Stimulated activated CD4-positive, alpha-beta T cell treated with anti-CD3 and anti-CD28 coated beads, Interleukin-2, amount 100 ng/mL, for 48 hours (primary cell): ENCODE measurements around the gene ITPK1.

Experiments
- DNase-seq, 2 donors: peaks; one replicate each; pipeline ENCODE4 v3.0.0-alpha.2; 2020

The ITPK1 gene

DNA sequence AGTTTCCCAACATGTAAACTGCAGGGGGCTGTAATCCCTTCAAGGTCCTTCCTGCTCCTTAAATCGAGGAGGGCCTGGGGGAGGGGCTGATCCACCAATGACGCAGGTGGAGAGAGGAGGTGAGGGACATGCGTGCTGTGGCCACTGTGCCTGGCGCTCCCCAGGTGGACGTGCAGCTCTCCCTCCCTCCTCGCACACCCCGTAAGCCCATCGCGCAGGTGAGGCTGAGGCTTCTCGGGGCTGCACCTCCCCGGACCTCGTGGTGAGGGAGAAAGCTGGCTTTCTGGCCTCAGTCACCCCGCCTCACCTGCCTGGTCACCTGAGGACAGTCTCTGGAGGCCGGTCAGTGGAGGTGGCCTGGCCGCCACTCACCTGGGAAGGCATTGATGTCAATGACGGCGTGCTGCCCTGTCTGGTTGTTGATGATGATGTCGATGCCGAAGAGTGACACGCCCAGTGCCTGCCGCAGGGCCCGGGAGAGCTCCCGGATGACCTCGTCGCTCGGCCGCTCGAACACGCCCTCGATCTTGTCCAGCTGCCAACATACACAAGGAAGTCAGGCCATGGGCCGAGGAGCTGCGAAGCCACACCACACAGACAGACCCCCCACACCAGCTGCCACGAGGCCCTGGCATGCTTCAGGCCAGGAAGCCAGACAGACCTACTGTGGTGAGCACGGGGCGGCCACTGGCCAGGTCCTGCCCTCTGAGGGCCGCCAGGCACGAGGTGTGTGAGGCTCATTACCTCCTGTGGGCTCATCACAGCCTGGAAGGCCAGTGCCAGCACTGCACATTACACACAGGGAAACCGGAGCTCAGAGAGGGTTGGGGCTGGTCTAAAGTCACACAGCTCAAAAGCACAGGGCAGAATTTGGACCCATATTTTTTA lies 169.5 kb downstream of the ITPK1 start:
- no peak for DNase-seq

DNA sequence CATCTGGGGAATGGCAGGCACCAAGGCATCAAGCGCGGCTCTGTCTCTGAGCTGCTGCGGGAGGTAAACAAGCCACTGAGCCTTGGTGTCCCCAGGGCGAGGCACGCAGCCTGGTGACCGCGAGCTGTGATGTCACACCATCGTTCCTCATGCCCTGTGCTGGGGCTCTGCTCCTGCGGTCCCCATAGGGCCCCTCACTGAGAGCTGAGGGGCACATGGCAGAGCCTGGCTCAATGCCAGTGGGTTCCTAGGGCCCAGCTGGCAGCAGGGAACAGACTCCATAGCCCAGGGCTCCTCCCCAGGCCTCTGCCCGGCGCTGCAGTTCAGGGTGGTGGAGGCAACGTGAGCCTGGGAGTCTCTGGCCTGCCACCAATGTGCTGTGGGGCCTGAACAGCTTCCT lies 170.2 kb downstream of the ITPK1 start:
- no peak for DNase-seq

DNA sequence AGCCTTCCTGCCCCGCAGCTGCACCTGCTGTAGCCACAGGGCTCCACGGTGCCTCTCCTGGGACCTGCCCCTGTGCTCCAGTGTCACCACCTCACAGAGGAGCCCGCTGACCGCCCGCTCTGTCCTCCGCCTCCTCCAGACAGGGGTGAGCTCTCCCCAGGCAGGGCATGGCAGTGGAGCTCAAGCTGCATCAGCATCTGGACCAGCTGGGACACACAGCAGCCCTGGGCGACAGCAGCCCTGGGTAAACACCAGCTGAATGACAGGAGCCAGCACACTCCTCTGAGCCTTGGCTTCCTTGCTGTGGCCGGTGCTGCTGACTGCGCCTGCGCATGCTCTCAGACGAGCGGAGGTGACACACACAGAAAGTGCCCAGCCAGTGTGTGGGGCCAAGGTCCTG lies 170.7 kb downstream of the ITPK1 start:
- DNase-seq, result no peak

DNA sequence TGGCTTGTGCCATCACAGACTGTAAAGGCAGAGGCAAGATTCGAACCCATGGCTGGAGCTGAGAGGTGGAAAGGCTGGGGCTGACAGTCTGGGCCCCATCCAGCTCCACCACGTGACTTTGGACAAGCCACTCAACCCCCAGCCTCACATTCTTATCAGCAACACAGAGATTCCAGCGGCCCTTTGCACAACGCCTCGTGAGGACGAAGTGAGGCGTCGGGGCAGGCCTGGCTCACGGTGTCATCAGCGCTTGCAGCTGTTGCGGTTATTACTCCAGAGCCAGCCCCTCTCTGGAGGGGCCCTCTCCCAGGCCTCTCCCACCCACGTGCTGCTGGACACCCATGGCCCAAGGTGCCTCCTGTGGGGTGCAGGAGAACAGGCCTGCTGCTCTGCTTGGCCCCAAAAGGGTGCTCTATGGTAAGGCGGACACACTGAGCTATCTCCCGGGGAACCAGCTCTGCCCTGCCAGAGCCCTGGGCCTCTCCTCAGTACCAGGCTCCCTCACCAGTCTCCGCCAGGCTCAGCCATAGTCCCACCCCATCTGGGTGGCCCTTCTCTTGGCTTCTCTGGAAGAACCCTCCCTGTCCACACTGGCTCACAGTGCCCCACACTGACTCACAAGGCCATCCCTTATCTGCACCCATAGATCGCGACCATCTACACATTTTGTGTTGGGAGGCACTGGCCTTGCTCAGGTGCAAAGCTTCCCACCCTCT lies 171.7 kb downstream of the ITPK1 start:
- no peak for DNase-seq

DNA sequence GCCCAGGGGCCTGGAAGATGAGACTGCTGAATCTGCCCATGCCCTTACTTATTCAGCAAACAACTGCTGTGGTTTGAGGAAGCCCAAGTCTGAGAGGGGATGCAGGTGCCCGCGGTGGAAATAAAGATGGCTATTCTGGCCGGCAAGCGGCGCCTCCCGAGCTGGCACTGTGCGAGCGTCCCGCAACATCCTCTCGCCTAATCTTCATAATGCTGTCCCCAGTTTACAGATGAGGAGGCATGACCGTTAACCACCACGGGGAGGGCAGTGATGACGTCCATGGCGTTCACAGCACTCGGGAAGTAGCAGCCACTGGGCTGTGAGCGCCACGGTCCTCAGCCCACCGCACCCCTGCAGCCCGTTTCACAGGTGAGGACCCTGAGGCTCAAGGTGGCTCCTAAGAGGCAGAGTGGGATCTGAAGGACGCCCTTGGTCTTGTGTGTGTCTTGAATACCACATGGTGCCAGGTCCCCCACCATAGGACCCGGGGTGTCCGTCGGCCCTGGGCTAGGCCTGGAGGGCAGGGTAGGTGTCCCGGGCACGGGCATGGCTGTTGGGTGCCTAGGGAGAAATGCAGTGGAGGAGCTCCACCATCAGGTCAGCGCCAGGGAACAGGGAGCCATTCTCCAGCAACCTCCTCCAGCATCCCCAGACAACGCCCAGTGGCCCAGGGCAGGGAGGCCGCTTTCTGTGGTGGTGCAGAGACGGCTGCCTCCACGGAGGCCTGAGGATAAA lies 172.6 kb downstream of the ITPK1 start:
- no peak for DNase-seq

DNA sequence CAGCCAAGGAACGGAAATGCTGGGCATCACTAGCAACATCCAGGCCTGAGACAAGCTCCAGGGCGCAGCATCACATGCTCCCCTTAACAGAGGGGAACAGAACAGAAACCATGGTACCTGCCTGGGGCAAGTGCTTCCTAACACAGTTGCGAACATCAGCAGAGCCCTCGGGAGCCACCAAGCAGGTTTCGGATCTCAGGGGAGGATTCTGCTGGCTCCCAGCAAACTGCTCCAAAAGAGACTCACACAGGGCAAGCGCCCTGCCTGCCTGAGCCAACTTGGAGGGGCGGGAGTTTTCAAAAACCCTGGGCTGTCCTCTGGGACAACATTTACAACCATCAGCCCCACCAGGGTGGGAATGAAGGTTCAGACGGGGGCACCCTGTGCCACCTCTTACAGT lies 173.1 kb downstream of the ITPK1 start:
- DNase-seq, result no peak

DNA sequence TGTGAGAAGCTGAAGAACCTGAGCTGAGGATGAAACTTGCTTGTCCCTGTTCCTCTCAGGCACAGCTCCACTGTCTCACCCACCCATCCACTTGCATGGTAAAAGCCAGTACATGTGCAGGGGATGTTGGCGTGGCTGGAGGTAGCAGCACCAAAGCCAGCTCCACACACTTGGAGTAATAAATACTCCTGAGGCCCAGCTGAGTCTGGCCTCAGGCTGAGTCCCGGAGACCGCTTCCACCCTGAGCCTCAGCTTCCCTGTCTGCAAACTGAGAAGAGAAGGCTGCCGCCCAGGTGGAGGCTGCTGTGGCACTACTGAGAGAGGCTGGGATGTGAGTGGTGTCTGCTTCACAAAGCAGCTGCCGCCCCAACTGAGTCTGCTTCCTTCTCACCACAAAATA lies 173.6 kb downstream of the ITPK1 start:
- DNase-seq, result no peak

DNA sequence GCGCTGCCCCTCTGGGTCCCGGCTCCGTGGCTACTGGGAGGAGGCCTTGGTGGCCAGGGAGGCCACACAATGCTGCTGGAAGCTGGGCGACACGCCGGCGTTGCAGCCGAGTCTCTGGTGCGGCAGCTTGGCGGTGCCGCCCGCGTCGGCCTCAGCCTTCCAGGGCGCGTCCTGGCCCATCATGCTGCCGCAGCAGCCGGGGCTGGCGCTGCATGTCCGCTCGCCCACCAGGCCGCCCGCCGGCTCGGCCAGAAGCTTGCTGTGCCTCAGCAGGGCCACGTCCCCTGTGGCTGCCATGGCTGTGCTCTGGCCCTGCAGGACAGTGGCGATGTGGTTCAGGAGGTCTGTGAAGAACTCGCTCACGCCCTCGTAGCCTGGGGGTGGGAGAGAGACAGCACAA lies 174.2 kb downstream of the ITPK1 start:
- no peak for DNase-seq

DNA sequence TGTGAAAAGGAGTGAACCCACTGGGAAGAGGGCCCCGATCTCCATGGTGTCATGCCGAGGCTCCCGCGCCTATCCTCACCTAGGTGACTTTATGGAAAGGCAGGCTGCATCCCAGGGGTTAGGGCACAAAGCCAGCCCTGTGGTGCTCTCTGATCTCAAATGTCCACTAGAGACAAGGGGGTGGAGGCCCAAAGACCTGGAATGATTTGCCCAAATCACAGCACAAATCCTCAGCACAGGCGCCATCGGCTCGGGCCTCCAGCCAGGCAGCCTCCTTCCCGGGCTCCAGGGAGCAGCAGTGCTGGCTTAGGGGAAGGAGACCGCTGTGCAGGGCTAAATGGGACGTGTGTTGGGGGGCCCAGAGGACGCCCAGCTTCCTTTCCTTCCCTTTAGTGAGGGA lies 175.2 kb downstream of the ITPK1 start:
- no peak for DNase-seq

DNA sequence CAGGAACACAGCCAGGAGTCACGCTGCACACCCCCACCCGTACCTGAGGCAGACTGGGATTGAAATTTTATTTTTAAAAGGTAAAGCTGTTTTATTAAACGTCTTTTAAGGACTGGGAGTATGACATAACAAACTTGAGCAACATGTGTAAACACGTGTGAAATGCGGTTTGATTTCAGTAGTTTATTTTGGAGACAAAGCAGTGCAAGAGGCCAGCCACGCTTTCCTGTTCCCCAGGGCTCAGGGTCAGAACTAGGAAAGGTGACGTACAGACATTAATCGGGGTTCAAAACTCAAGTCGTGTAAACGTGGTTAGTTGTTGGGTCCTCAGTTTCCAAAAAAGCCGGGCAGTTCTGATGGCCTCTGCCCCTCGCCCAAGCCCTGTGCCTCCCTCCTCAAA lies 176.0 kb downstream of the ITPK1 start:
- no peak for DNase-seq

DNA sequence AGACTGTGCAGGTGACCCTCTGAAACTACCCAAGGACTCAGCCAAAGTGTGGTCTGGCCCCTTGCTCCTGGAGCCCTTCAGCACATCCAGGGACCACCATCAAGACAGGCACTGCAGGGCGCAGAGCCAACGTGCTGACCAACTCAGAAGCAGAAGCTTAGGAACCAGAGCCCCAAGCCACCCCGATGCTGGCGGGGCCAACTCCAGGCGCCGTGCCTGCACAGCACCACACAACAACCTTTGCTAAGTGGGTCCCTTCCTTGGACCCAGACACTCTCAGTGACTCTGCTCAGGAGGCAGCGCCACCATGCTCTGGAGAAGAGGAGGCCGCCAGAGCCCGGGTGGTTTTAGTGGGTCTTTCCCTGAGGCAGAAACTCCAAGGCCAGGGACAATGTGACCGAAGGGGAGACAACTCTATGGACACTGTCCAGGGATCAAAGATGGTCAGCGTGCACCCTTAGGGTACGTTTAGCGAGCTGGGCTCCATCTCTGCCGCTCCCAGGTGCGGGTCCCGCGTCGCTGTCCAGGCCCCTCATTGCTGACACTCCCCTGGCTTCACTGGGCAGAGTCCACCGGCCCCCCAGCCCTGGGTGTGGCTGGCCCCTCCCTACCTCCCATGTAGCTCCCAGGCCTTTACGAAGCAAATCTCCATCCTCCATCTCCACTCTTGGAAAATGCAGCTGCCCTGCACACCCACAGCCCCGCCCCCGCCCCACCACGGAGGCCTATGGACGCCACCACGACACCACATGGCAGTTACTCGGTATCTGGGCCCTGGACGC lies 176.6 kb downstream of the ITPK1 start:
- no peak for DNase-seq

DNA sequence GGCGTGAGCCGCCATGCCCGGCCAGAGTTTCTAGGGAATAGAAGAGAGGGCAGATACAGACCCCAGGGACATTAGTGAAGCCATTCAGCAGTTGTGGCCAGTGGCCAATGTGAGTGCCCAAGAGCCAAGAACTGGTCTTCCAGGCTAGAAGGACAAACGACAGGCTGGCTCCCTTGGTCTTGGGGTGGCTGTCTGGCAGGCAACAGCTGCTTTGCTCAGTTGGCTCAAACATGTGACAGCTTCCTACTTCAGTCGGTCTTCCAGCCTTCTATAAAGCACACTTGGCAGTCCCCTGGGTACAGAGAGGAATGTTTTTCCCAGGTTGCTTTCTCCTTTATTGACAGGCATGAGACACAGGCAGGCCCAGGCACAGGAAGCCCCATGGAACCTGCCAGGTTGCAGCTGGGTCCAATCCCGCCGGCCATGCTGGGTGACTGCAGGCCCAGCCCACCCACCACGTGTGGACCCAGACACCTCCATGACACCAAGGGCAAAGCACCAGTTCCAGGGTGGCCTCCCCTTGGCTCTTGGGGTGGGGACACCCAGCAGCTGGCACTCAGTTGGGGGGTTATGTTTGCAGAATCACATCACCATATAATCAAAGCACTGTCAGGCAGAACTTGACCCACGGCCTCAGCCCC lies 177.4 kb downstream of the ITPK1 start:
- DNase-seq, result no peak

DNA sequence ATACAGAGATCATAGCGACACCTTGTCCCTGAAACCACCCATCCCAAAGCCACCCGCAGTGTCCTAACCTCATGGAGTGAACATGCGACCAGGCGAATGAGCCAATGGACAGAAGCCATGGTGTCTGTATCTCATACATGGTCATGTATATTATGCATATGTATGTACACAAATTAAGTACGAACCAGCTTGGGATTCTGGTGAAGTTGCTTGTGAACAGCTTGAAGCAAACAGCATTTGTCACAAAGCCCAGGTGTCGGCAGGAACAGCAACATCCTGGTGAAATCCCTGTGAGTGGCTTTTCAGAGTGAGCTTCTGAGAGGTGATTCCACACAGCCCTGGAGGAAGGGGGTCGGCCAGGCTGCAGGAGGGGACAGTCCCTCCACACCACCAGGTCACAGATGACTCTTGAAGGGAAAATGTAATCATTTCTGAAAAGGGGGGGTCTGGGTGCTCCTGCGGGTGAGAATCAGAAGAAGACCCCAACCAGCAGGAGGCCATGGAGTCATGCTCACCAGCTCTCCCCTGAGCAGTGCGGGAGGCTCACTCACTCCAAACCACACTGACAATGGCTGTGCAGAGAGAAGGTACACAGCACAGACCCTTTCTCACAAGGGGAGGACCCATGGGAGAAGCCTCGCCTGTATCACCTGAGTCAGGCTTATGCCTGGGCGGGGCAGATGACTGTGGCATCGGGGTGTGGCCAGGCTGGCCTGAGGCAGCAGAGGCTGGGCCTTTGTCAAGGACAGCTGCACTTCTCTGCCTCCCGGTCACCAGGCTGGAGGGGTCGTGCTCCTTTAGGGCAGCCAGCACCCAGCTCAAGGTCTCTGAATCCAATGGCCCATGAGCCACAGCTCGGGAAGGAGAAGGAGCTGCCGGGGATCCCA lies 178.4 kb downstream of the ITPK1 start:
- DNase-seq, result no peak

DNA sequence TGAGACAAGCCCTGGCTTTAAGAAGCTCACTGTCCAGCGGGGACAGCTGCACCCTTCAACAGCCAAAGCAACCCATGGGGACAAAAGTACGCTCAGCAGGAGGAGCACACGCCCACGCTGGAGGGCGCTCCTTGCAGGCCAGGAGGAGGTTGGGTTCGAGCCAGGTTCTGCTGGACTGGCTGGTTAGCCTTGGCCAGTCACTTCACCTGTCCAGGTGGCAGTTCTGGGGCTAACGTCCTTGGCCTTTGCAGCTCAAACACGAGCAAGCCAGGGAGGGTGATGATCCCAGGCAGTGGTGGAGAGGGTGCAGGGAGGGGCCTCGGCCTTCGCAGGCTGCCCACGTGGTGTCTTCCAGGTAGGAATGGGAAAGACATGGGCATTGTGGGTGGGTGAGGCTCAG lies 179.6 kb downstream of the ITPK1 start:
- DNase-seq, result no peak

DNA sequence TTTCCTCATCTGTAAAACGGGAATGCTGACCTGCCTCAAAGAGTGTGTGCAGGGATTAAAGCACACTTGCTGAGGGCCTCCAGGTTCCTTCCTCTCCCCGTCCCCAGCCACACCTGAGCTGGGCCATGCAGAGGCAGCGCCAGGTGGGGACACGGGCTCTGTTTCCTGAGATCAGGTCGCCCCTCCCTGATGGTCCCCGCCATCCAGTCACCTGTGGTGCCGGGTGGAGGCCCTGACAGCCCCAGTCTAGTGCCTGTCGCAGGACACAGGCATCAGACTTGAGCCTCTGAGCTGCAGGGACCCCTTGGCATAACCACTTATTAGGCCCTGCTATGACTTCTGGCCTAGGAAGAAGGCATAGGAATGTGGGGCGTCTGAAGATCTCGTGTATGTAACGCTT lies 180.3 kb downstream of the ITPK1 start:
- DNase-seq, result no peak

DNA sequence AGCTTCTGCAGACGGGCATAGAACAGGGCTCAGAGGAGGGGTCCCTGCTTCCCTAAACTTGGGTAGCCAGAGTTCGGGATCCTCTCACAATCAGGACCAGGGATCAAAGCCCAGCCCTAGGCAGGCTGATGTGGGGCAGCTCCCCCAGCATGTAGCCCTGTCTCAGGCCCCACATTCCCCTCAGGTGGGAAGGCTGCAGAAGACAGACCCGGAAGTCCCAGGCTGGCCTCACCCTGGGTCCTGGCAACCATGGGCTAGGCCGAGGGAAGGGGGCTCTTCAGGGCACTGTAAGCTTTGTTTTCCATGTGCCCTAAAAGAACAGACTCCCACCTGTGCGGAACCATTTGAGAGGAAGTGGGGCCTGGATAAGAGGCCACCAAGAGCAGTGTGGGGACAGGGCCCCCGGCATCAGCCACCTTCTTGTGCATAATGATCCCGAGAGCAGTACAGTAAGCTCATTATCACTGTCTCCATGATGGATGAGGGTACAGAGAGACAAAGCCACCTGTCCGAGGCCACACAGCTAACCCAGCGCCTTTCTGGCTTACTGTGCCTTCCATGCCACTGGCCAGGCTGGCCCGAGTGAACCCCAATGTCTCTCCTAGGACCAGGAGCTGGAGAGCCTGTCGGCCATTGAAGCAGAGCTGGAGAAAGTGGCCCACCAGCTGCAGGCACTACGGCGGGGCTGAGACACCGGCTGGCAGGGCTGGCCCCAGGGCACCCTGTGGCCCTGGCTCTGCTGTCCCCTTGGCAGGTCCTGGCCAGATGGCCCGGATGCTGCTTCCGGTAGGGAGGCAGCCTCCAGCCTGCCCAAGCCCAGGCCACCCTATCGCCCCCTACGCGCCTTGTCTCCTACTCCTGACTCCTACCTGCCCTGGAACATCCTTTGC lies 181.3 kb downstream of the ITPK1 start:
- no peak for DNase-seq

DNA sequence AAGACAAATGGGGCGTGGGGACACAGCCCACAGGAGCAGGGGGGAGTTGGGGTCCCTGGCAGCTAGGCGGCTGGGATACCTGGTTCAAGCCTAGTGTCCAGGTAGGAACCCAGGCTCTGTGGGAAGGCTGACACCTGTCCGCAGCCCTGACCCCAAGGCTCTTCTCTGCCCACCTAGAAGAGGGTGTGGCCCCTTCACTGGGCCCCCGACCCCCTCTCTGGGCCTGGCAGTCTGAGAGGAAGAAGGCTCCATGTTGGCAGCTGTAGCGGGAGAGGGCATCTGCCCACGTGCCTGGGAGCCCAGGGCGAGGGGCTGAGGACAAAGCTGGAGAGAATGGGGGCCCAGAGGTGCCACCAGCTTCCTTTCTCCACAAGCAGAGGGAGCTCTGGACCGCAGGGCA lies 182.2 kb downstream of the ITPK1 start:
- DNase-seq, result no peak

DNA sequence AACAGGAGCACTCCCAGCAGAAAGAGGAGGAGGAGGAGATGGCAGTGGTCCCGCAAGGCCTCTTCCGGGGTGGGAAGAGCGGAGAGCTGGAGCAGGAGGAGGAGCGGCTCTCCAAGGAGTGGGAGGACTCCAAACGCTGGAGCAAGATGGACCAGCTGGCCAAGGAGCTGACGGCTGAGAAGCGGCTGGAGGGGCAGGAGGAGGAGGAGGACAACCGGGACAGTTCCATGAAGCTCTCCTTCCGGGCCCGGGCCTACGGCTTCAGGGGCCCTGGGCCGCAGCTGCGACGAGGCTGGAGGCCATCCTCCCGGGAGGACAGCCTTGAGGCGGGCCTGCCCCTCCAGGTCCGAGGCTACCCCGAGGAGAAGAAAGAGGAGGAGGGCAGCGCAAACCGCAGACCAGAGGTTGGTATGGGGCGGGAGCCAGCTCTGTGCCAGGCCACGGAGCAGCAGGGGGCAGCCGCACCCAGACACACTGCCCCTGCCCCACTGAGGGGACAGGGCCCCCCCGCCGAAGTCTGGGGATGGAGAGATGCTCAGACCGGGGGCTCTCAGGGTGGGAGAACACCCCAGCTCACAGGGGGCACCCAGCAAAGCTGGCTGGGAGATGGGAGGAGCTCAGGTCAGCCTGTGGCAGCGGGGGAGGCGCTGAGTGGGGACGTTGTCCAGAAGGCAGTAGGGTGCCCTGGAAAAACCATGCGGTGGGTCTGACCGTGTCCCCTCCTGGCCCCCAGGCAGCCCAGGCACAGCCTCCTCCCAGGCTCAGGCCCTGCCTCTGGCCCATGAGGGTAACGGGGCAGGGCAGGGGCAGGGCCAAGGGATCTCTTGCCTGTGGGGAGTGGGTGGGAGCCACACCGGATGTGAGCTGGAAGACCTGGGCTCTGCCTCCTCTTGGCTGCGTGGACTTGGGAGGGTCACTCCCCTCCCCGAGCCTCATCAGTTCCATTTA lies 183.0 kb downstream of the ITPK1 start:
- no peak for DNase-seq
